H9 (cell line): ENCODE measurements around the gene TAF3. TPM values are rescaled to one million over a fixed set of nuclear protein-coding genes. Genes with fewer than 3 reads are reported as not detected.
A peak's percentile ranks its signal among the peaks of the same experiment; 100 is the strongest.

Source experiments
- DNase-seq: peaks from one replicate; pipeline ENCODE4 v3.0.0-alpha.2; 2017
- H2AFZ ChIP-seq: one replicate; pipeline ENCODE4 v1.6.1; 2013; ENCODE audit warnings: mild to moderate bottlenecking, low read length, control low read depth, moderate library complexity
- H2AK5ac ChIP-seq: 2 replicates; pipeline ENCODE4 v1.6.1; 2013; ENCODE audit warnings: low read length, control low read depth, mixed read lengths; ENCODE audit not compliant: insufficient read length
- H2BK120ac ChIP-seq: one replicate; pipeline ENCODE4 v1.6.1; 2013; ENCODE audit warnings: low read depth, mild to moderate bottlenecking, low read length, control low read depth, inconsistent platforms; ENCODE audit not compliant: poor library complexity, severe bottlenecking
- H2BK12ac ChIP-seq: 2 replicates; pipeline ENCODE4 v1.6.1; 2013; ENCODE audit warnings: low read length, control low read depth, mixed read lengths, low read depth; ENCODE audit not compliant: insufficient read length
- H2BK15ac ChIP-seq: 2 replicates; pipeline ENCODE4 v1.6.1; 2013; ENCODE audit warnings: low read depth, low read length, control low read depth
- H2BK20ac ChIP-seq: one replicate; pipeline ENCODE4 v1.6.1; 2013; ENCODE audit warnings: low read depth, mild to moderate bottlenecking, low read length, control low read depth, inconsistent platforms; ENCODE audit not compliant: poor library complexity, severe bottlenecking
- H2BK5ac ChIP-seq: 2 replicates; pipeline ENCODE4 v1.6.1; 2013; ENCODE audit warnings: low read length, control low read depth, mixed read lengths; ENCODE audit not compliant: insufficient read length
- H3K14ac ChIP-seq: 2 replicates; pipeline ENCODE4 v1.6.1; 2013; ENCODE audit warnings: low read length, control low read depth; ENCODE audit not compliant: insufficient read depth
- H3K18ac ChIP-seq: 2 replicates; pipeline ENCODE4 v1.6.1; 2013; ENCODE audit warnings: low read depth, mild to moderate bottlenecking, mixed read lengths, low read length, control low read depth; ENCODE audit not compliant: insufficient read length
- H3K23ac ChIP-seq: 2 replicates; pipeline ENCODE4 v1.6.1; 2013; ENCODE audit warnings: low read length, control low read depth, mixed read lengths, low read depth; ENCODE audit not compliant: insufficient read length
- H3K23me2 ChIP-seq: 2 replicates; pipeline ENCODE4 v1.6.1; 2013; ENCODE audit warnings: low read depth, mild to moderate bottlenecking, mixed read lengths, low read length, control low read depth; ENCODE audit not compliant: insufficient read length, poor library complexity, severe bottlenecking
- H3K27ac ChIP-seq: 2 replicates; pipeline ENCODE4 v1.5.1; 2013; ENCODE audit warnings: low read length, control low read depth, mixed read lengths, low read depth; ENCODE audit not compliant: insufficient read length
- H3K27me3 ChIP-seq: 2 replicates; pipeline ENCODE4 v1.6.1; 2013; ENCODE audit warnings: low read length, control low read depth, inconsistent platforms; ENCODE audit not compliant: insufficient read depth
- H3K4ac ChIP-seq: 2 replicates; pipeline ENCODE4 v1.6.1; 2013; ENCODE audit warnings: low read depth, mild to moderate bottlenecking, control low read depth, inconsistent platforms, low read length, moderate library complexity
- H3K4me1 ChIP-seq: 2 replicates; pipeline ENCODE4 v1.6.1; 2013; ENCODE audit warnings: low read length, control low read depth, inconsistent platforms; ENCODE audit not compliant: insufficient read depth
- H3K4me2 ChIP-seq: 2 replicates; pipeline ENCODE4 v1.6.1; 2013; ENCODE audit warnings: low read length, control low read depth, mixed read lengths; ENCODE audit not compliant: insufficient read length, insufficient read depth
- H3K56ac ChIP-seq: 2 replicates; pipeline ENCODE4 v1.6.1; 2013; ENCODE audit warnings: low read depth, mild to moderate bottlenecking, mixed read lengths, low read length, control low read depth; ENCODE audit not compliant: insufficient read length
- H3K79me1 ChIP-seq: 2 replicates; pipeline ENCODE4 v1.6.1; 2013; ENCODE audit warnings: low read depth, mild to moderate bottlenecking, moderate library complexity, low read length, control low read depth, inconsistent platforms; ENCODE audit not compliant: insufficient read depth, poor library complexity, severe bottlenecking
- H3K79me2 ChIP-seq: 2 replicates; pipeline ENCODE4 v1.6.1; 2013; ENCODE audit warnings: low read length, control low read depth, inconsistent platforms; ENCODE audit not compliant: insufficient read depth
- H3K9ac ChIP-seq: 2 replicates; pipeline ENCODE4 v1.6.1; 2013; ENCODE audit warnings: low read length, control low read depth, mixed read lengths; ENCODE audit not compliant: insufficient read length; ENCODE audit errors: extremely low read depth
- H3K9me3 ChIP-seq: one replicate; pipeline ENCODE4 v1.6.1; 2013; ENCODE audit warnings: low read depth, low read length, inconsistent platforms; ENCODE audit not compliant: control insufficient read depth
- H3T11ph ChIP-seq: one replicate; pipeline ENCODE4 v1.6.1; 2013; ENCODE audit warnings: mild to moderate bottlenecking, low read length, control low read depth, inconsistent platforms
- H4K20me1 ChIP-seq: one replicate; pipeline ENCODE4 v1.6.1; 2013; ENCODE audit not compliant: control insufficient read depth, insufficient read length, insufficient read depth
- H4K5ac ChIP-seq: 2 replicates; pipeline ENCODE4 v1.6.1; 2013; ENCODE audit warnings: low read depth, mild to moderate bottlenecking, mixed read lengths, low read length, control low read depth; ENCODE audit not compliant: insufficient read length
- H4K8ac ChIP-seq: replicated peaks from 2 replicates; pipeline ENCODE4 v1.6.1; 2013; ENCODE audit warnings: low read length, control low read depth, mixed read lengths, low read depth; ENCODE audit not compliant: insufficient read length
- H4K91ac ChIP-seq: 2 replicates; pipeline ENCODE4 v1.6.1; 2013; ENCODE audit warnings: low read depth, mild to moderate bottlenecking, moderate library complexity, mixed read lengths, low read length, control low read depth; ENCODE audit not compliant: insufficient read length
- H3K27ac Mint-ChIP-seq, 3 experiments: 2 replicates in 2 of 3; 3 replicates in 1 of 3; pipeline ENCODE4 v1.8.0; 2020 to 2021; ENCODE audit warnings: mixed read lengths in 3 of 3, mild to moderate bottlenecking in 1 of 3, moderate library complexity in 1 of 3
- H3K27me3 Mint-ChIP-seq: 2 replicates; pipeline ENCODE4 v1.8.0; 2021; ENCODE audit warnings: low read depth, mild to moderate bottlenecking, moderate library complexity, mixed read lengths
- H3K36me3 Mint-ChIP-seq, 3 experiments: 2 replicates in 2 of 3; 3 replicates in 1 of 3; pipeline ENCODE4 v1.8.0; 2020 to 2021; ENCODE audit warnings: low read depth in 3 of 3, mixed read lengths in 3 of 3; ENCODE audit not compliant: insufficient read depth in 1 of 3
- H3K4me1 Mint-ChIP-seq, 2 experiments: 2 replicates each; pipeline ENCODE4 v1.8.0; 2020; ENCODE audit warnings: mixed read lengths in 2 of 2
- H3K4me3 Mint-ChIP-seq, 2 experiments: 2 replicates in 1 of 2; 3 replicates in 1 of 2; pipeline ENCODE4 v1.8.0; 2020 to 2021; ENCODE audit warnings: mild to moderate bottlenecking in 2 of 2, mixed read lengths in 2 of 2, moderate library complexity in 1 of 2
- H3K9me3 Mint-ChIP-seq, 2 experiments: 2 replicates in 1 of 2; 3 replicates in 1 of 2; pipeline ENCODE4 v1.8.0; 2020; ENCODE audit warnings: mild to moderate bottlenecking in 2 of 2, mixed read lengths in 2 of 2, moderate library complexity in 1 of 2
- WGBS: extraction: QIAGEN DNeasy Blood & Tissue Kit; methylation state at CpG from one replicate; pipeline ENCODE4 v1.1.7; 2013; ENCODE audit warnings: missing lambda C conversion rate, low lambda C conversion rate, mixed read lengths; ENCODE audit not compliant: insufficient read length; ENCODE audit errors: extremely low coverage; 5-methylcytosine and 5-hydroxymethylcytosine counted together
- total RNA-seq: library from RNA; stranded (reverse); gene quantifications from 2 replicates; pipeline ENCODE4 v1.2.1, GENCODE V29; 2021
- TF ChIP-seq, protein P1 (sequence below): fragments of 200-600 bp; sonication (generic); conservative IDR thresholded peaks from 3 replicates; pipeline ENCODE4 v1.8.0; 2021; ENCODE audit warnings: antibody characterized with exemption, mild to moderate bottlenecking

TAF3 gene
- total RNA-seq, 1 experiment from 2014 or later, result 10.2 TPM

DNA sequence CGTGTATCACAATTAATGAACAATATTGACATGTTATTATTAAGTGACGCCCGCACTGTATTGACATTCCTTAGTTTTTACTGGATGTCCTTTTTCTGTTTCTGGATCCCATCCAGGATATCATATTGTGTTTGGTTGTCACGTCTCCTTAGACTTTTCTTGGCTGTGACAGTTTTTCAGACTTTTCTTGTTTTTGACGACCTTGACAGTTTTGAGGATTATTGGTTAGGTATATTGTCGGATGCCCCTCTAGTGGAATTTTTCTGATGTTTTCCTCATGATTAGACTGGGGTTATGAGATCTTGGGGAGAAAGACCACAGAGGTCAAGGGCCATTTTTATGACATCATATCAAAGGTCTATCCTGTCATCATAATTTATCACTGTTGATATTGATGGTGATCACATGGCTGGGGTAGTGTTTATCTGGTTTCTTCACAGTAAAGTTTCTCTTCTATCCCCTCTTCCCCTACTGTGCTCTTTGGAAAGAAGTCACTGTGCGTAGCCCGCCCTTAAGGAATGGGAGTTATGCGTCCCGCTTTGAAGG is 11.1 kb downstream of the TAF3 start:
- Histone ChIP-seq H2BK20ac (no peak overlapping the region), H4K91ac (no peak overlapping the region), H2BK15ac (no peak overlapping the region), H3K9me3 (no peaks in the 10 kb centered on the region), H3K23me2 (no peaks in the 10 kb centered on the region), H2BK120ac (no peak overlapping the region), H2BK12ac (no peak overlapping the region), H4K20me1 (no peaks in the 10 kb centered on the region), H4K5ac (no peak overlapping the region), H2AFZ (no peak overlapping the region), H2BK5ac (no peak overlapping the region), H3K27ac (no peak overlapping the region), H3K79me2 (no peaks in the 10 kb centered on the region; the same call in 1 of the 2 replicates), H4K8ac (no peak overlapping the region), H3K56ac (no peak overlapping the region), H3K4ac (no peak overlapping the region), H3K9ac (no peak overlapping the region), H3T11ph (no peak overlapping the region), H3K27me3 (no peaks in the 10 kb centered on the region), H3K14ac (no peak overlapping the region), H3K79me1 (no peaks in the 10 kb centered on the region), H2AK5ac (no peak overlapping the region), H3K4me1 (peaks cover 2% of the 10 kb centered on the region; the same call in 1 of the 2 replicates), H3K18ac (no peak overlapping the region), H3K4me2 (no peak overlapping the region), H3K23ac (no peak overlapping the region)
- TF ChIP-seq, protein P1, sequence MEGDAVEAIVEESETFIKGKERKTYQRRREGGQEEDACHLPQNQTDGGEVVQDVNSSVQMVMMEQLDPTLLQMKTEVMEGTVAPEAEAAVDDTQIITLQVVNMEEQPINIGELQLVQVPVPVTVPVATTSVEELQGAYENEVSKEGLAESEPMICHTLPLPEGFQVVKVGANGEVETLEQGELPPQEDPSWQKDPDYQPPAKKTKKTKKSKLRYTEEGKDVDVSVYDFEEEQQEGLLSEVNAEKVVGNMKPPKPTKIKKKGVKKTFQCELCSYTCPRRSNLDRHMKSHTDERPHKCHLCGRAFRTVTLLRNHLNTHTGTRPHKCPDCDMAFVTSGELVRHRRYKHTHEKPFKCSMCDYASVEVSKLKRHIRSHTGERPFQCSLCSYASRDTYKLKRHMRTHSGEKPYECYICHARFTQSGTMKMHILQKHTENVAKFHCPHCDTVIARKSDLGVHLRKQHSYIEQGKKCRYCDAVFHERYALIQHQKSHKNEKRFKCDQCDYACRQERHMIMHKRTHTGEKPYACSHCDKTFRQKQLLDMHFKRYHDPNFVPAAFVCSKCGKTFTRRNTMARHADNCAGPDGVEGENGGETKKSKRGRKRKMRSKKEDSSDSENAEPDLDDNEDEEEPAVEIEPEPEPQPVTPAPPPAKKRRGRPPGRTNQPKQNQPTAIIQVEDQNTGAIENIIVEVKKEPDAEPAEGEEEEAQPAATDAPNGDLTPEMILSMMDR, result no peak
- no peaks in the 10 kb centered on the region for H3K9me3 Mint-ChIP-seq
- peaks cover 3 to 25% (median 20%) of the 10 kb centered on the region in 3 experiments; a peak in 6 of 7 replicates for H3K36me3 Mint-ChIP-seq
- no CpG with 5 or more reads among the region's 10 CpGs for WGBS
- H3K27me3 Mint-ChIP-seq, result no peaks in the 10 kb centered on the region
- DNase-seq, result no peak
- 0 out of 7 replicates have a peak overlapping the region, but pooled peaks of 1 of the 3 experiments have one; percentile 12 for H3K27ac Mint-ChIP-seq
- peaks cover 8% of the 10 kb centered on the region in 2 experiments for H3K4me1 Mint-ChIP-seq
- no peak overlapping the region for H3K4me3 Mint-ChIP-seq
